Osteocyte (in vitro differentiated cells): ENCODE results near the gene CFTR. TPM values are rescaled to one million over a fixed set of nuclear protein-coding genes. Genes with fewer than 3 reads are reported as not detected.
A peak's percentile ranks its signal among the peaks of the same experiment; 100 is the strongest.
"Not testable (repeated sequence)": the region's sequence is repeated elsewhere in the genome, so short reads cannot be mapped to it uniquely, and the experiment has no call there.

Source experiments
- DNase-seq: peaks from one replicate; pipeline ENCODE4 v3.0.0; 2021; ENCODE audit warnings: mixed read lengths; ENCODE audit not compliant: unreplicated experiment; ENCODE audit errors: extremely low spot score
- H3K27ac Mint-ChIP-seq: one replicate; pipeline ENCODE4 v1.8.0; 2021; ENCODE audit warnings: mild to moderate bottlenecking, mixed read lengths; ENCODE audit not compliant: unreplicated experiment
- H3K27me3 Mint-ChIP-seq: one replicate; pipeline ENCODE4 v1.8.0; 2021; ENCODE audit warnings: mixed read lengths; ENCODE audit not compliant: unreplicated experiment
- H3K36me3 Mint-ChIP-seq: one replicate; pipeline ENCODE4 v1.8.0; 2021; ENCODE audit warnings: mixed read lengths; ENCODE audit not compliant: unreplicated experiment
- H3K4me1 Mint-ChIP-seq: one replicate; pipeline ENCODE4 v1.8.0; 2021; ENCODE audit warnings: mixed read lengths; ENCODE audit not compliant: unreplicated experiment
- H3K4me3 Mint-ChIP-seq: one replicate; pipeline ENCODE4 v1.8.0; 2021; ENCODE audit warnings: mild to moderate bottlenecking, moderate library complexity, mixed read lengths; ENCODE audit not compliant: unreplicated experiment
- H3K9me3 Mint-ChIP-seq: one replicate; pipeline ENCODE4 v1.8.0; 2021; ENCODE audit warnings: mixed read lengths; ENCODE audit not compliant: unreplicated experiment
- CTCF ChIP-seq: fragments of 200-600 bp; sonication (generic); IDR thresholded peaks from 2 replicates; pipeline ENCODE4 v1.5.0; 2021; ENCODE audit warnings: antibody characterized with exemption, mild to moderate bottlenecking, moderate library complexity
- total RNA-seq: library from RNA; stranded (reverse); gene quantifications from 2 replicates; pipeline ENCODE4 v1.2.1, GENCODE V29; 2021

The CFTR gene
- total RNA-seq, 1 donor from 2014 or later, result not detected

DNA sequence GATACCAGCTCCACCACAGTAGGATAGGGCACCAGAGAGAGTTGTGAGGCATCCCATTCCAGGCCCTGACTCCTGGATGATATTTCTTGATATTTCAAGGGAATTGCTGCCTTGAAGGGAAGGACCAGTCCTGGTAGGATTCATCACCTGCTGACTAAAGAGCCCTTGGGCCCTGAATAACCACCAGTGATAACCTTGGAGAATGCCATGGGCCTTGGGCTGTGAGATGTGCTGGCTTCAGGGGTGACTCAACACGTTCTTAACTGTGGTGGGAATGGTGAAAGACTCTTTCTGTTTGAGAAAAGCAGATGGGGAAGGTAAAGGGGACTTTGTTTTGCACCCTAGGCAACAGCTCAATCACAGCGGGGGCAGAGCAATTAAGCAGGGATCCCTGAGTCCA lies 31.2 kb upstream of the CFTR start:
- no peak for DNase-seq
- H3K4me3 Mint-ChIP-seq, result no peak overlapping the region

GRCh38 chr7:117458977-117459583 lies 20.7 kb upstream of the CFTR start:
- Mint-ChIP-seq H3K9me3 (peaks cover 7% of the 10 kb centered on the region), H3K27me3 (peaks cover 26% of the 10 kb centered on the region), H3K4me3 (no peak overlapping the region), H3K27ac (no peak overlapping the region), H3K4me1 (no peaks in the 10 kb centered on the region), H3K36me3 (no peaks in the 10 kb centered on the region)
- TF ChIP-seq CTCF, result peak; percentile 75
- no peak for DNase-seq

More for the DNA sequence above, 31.2 kb upstream of the CFTR start:
- Mint-ChIP-seq H3K9me3 (peaks cover 19% of the 10 kb centered on the region), H3K36me3 (no peaks in the 10 kb centered on the region), H3K27ac (no peak overlapping the region), H3K4me1 (no peaks in the 10 kb centered on the region), H3K27me3 (peaks cover 32% of the 10 kb centered on the region)
- TF ChIP-seq CTCF, result no peak

DNA sequence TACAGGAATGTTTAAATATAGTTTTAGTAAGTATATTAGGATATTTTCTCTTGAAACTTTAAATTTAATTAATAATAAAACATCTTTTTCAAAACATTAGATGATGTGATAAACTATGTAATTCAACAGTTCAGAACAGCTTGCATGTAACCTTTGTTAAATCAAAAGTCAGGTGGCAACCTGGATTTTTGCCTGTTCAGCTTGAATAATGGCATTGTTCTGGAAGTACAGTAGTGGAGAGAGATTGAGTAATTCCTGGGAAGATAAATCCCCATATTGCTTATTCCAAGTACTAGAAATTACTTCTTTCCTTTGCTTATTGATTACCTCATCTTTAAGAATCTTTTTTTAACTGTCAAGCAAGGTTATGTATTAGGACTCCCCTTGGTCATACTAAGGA lies 20.1 kb upstream of the CFTR start:
- peaks cover 19% of the 10 kb centered on the region for H3K27me3 Mint-ChIP-seq
- H3K4me1 Mint-ChIP-seq, result no peaks in the 10 kb centered on the region
- H3K36me3 Mint-ChIP-seq, result no peaks in the 10 kb centered on the region
- H3K4me3 Mint-ChIP-seq, result no peak overlapping the region
- DNase-seq, result no peak
- no peak overlapping the region for H3K27ac Mint-ChIP-seq
- no peak for TF ChIP-seq CTCF
- peaks cover 7% of the 10 kb centered on the region for H3K9me3 Mint-ChIP-seq

DNA sequence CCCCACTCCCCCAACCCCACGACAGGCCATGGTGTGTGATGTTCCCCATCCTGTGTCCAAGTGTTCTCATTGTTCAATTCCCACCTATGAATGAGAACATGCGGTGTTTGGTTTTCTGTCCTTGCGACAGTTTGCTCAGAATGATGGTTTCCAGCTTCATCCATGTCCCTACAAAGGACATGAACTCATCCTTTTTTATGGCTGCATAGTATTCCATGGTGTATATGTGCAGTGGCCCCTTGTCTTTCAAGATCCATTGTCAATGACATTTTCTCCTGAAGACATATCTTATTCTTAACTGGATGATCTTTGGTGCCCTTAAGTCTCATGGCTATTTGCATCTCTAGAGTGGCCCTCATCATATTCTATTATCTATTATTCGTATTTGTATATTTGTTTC lies 19.0 kb upstream of the CFTR start:
- not testable (repeated sequence) for H3K27ac Mint-ChIP-seq, H3K36me3 Mint-ChIP-seq, DNase-seq, H3K4me1 Mint-ChIP-seq, H3K9me3 Mint-ChIP-seq, H3K4me3 Mint-ChIP-seq
- peaks cover 15% of the 10 kb centered on the region for H3K27me3 Mint-ChIP-seq

GRCh38 chr7:117468174-117468573 lies 11.7 kb upstream of the CFTR start:
- Mint-ChIP-seq H3K9me3 (peaks cover 7% of the 10 kb centered on the region), H3K27ac (no peak overlapping the region), H3K4me3 (no peak overlapping the region), H3K27me3 (peaks cover 12% of the 10 kb centered on the region), H3K36me3 (no peaks in the 10 kb centered on the region), H3K4me1 (no peaks in the 10 kb centered on the region)
- no peak for DNase-seq
- no peak for TF ChIP-seq CTCF

- H3K36me3 Mint-ChIP-seq, result no peaks in the 10 kb centered on the region
- no peak for DNase-seq
- H3K9me3 Mint-ChIP-seq, result no peaks in the 10 kb centered on the region
- no peak for TF ChIP-seq CTCF
- no peak overlapping the region for H3K4me3 Mint-ChIP-seq
- H3K27ac Mint-ChIP-seq, result no peak overlapping the region
- H3K4me1 Mint-ChIP-seq, result no peaks in the 10 kb centered on the region
- H3K27me3 Mint-ChIP-seq, result peaks cover 16% of the 10 kb centered on the region
These were observed 9.0 kb upstream of the CFTR start for GRCh38 chr7:117470777-117471176.
